Stimulated activated CD8-positive, alpha-beta memory T cell treated with anti-CD3 and anti-CD28 coated beads, Interleukin-15, amount 100 ng/mL, for 1 hour (primary cell): ENCODE results near the gene GNB1L.

Experiments
- DNase-seq: peaks from one replicate; pipeline ENCODE4 v3.0.0-alpha.2; 2020; ENCODE audit warnings: low read depth

GNB1L gene

DNA sequence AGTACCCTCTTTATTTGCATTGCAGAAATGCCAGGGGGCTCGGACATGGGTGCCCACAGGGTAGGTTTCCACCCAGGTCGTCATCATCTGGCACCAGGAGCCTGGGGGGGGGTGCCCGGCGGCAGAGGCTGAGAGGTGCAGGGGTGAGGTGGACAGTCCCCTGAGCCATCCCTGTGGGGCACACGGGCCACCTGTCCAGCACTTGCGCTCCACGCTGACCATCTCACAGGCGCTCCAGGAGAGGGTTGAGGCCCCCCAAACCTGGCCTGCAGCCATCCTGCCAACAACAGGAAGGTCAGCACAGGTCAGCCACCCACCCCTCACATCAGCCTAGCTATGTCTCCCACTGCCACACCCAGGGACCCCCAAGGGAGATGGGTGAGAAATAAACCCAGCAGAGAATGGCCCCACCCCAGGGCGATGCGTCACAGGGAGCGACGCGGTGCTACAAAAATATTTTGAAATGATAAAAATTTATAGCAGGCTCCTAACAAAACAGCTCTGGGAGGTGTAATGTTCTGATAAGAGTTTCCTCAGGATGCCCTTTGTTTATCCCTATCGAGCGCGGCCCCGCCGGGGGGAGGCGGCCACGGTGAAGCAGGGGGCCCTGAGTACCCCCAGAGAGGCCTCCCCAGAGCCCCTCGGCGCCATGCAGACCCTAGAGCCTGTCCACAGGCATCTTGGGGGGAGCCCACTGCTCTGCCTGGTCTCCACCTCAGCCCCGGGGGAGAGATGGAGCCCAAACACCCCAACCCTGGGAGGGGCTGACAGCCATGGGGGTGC lies 21.0 kb upstream of the GNB1L start:
- no peak for DNase-seq

DNA sequence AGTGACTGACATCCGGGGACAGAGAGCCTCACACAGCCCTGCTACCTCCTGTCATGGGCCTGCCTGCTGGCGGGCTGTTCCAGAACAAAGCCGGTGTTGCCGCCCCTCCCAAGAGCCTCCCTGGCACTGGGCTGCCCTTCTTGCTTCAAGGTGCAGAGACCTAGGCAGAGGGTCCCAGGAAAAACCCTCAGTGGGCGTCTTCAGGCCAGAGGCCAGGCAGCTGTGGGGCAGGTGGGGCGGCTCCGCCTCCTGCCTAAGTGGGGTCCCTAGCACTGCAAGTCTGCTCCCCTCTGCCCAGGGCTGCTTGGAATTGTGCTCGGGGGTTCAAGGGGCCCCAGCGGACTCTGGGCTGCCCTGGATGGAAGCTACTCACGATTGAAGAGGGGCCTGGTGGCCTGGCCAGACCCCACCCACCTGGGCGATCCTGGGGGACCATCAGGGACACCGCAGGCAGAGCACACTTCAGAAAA lies 20.4 kb upstream of the GNB1L start:
- DNase-seq = no peak

DNA sequence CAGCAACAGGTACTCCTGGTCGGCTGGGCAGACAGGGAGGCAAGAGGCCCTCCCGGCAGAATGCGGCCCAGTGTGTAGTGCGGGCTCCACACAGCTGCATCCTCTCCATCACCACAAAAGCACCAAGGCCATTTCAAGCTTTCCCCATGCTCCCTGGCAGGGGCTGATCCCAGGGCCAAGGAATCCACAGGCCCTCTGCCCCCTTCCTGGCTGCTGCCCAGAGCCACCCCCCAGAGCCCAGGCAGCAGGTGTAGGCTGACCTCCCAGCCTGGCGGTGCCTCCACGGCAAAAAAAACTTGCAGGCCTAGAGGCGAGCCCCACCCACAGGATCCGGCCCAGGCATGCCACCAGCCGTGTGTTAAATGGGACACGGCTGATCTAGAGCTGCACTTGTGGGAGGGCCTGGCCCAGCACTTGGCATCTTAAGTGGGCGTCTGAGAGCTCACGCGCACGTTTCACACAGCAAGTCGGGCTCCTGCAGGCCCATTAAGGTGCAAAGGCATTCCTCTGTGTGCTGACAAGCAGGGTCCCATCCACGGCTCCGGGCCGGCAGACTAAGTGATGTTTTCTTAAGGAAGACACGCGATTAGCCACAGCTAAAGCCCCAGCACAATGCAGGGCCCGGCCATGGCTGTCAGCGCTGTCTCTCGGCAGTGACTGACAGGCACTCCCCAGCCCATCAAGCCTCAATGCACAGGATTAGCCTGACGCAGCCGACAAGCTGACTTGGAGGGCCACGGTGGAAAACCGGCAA lies 19.8 kb upstream of the GNB1L start:
- no peak for DNase-seq

DNA sequence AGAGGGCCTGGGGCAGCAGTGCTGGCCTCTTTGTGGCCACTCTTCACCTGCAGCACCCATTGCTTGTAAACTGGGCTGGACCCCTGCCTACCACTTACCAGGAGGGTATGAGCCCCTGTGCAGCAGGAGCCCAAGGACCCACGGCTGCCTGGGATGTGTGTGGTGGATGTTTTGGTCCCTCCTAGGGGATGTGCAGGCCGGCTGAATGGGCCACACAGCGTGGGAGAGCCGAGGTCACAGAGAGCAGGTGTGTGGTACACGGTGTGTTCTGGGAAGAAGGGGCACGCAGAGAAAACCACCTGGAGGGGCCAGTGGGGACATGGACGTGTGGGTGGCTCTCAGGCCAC lies 19.3 kb upstream of the GNB1L start:
- no peak for DNase-seq

DNA sequence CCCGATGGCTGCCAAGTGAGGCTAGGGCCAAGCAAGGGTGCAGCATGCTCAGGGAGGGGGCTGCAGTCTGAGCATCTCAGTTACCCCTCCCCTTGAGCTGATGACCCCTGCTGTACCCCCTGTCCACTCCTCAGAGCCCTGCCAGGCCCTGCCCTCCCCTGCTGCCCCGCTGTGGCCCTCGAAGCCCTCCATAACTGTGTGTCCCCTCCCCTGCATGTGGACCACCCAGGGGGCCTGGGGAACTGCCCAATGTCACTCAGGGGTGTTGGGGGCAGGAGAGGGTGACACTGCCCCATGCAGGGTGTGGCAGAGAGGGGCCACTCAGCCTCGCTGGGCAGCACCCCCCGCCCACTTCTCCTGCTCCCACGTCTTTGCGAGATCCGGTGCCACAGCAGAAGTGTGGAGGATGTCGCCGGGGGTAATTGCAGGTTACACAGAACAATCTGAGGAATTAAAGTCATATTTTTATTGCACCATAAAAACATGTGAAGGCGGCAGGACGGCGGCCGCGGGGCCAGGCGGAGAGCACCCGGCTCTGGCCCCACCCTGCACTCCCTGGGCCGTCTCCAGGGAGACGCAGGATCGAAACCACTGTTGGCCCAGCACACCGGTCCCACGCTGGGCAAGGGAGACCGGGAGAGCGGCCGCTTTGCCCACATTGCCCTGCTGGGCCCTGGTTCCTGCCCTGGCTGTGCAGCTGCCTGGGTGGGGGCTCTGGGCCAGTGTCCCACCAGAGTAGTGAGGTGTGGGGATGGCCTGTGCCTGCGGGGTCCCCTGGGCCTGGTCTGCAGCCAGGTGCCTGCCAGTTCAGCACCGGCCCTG lies 18.7 kb upstream of the GNB1L start:
- DNase-seq = no peak

DNA sequence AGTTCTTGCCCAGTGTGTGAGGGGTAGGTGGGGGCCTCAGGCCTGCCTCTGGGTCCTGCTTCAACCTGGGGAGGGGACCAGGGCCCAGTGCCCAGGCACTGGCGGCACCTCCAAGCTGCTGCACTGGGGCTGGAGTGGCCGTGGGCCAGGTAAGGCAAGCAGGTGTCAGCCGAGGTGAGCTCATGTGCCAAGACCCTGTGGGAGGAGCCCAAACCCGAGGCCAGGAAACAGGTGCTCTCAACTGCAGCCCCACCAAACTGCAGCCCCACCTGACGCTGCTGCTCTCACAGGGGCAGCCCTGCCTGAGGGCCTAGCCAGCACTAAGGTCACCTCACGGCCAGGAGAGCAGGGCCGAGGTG lies 18.1 kb upstream of the GNB1L start:
- no peak for DNase-seq

DNA sequence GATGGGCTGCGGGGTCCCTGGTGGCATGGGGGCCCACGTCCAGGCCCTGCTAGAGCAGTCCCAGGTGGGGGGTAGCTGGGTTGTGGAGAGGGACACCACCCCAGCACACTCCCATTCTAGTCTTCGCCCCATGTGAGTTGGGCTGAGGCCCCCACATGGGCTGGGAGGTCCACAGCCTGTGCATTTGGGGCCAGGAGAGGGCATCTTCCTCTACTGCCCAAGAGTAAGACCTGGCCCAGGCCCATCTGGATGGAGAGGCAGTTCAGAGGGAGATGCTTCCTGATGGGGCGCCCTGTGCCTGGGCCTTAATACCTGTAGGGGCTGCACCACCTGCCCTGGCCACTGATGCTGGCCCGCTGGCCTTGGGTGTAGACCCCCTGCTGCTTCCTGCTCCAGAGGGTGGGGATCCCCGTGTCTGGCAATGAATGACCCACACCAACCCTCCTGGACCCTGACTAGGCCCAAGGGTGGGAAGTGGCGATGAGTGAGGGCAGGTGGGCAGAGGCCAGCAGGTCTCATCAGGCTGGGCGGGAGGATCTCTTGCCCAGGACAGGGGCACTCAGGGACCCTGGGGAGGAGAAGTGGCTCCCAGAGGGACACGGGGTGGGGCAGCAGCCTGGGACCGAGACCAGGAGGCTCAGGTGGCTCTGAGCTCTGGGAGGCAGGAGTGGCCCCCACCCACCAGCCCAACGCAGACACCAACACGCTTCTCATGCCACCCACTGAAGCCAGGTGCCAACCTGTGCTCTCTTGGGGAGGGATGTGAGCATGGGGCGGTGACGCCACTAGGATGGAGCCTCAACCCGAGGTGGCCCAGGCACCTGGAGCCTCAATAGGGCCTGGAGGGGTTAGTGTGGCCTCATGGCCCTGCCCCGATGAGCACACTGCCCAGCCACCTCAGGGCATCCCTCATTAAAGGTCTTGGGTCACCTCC lies 17.4 kb upstream of the GNB1L start:
- DNase-seq = no peak

DNA sequence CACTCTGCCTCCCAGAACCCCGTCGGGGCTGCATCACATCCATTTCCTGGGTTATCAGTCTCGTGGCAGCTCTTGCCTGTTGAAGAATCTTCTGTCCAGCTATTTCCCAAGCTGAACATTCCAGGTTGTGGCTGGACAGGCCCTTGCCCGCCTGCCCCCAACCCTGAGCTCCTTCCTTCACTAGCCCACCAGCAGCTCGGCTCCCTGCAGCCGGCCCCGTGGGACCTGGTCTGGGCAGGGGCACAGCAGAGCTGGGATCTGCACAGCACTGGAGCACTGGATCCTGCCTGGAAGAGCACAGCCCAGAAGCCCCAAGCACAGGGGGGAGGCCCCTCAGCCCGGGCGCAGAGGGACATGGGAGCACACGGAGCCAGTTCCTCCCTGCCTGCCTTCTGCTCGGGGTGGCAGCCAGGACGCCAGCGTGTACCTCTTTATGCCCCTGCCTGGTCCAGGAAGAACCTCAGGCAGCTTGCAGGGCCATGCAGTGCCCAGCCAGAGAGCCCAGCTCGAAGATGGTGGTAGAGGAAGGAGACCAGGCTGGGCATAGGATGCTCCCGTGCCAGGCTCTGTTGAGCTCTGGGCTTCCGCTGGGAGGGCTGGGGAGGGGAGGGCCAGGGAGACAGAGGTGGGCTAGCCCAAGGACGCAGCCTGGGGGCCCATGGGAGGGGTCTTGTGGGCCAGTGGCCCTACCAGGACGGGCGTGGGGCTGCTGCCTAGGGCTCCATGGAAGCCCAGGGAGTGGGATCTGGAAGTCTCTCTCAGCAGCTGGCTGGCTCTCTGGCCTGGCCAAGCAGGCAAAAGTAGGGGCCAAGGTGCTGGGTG lies 16.6 kb upstream of the GNB1L start:
- no peak for DNase-seq

DNA sequence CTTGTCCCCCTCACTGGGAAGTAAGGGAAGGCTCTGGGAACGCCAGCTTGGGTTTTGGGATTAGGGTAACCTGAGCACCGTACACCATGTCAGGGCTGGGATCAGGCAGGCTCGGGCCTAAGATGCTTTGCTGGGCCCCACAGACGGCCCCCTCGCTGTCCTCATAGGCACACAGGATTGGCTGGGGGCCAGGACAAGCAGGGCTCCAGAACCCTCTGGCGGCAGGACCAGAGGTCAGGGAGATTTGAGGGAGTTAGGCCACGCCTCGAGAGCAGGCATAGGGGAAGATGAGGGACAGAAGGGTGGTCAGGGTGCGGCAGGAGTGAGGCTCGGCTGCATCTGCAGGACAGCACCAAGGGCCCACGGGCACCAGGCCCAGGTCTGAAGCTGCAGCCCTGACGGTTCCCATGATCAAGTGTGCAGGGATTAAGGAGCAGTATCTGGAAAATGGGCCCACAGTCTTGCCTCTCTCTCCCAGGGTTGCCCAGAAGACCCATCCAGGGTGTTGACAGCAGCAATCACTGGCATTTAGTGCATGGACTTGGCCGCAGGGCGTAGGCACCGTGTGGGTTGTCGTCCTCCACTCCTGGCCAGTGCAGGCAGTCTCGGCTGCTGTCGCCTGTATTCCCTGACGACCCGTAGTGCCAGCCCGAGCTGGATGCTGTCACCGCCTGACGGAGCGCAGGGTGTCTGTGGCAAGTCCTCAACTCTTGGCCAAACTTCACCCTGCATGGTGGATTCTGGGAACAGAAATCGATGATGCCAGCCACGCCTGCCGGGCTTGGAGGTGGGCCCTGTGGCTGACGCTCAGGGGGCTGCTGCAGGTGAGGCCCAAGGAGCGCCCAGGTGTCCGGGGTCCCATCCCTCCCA lies 15.7 kb upstream of the GNB1L start:
- no peak for DNase-seq

DNA sequence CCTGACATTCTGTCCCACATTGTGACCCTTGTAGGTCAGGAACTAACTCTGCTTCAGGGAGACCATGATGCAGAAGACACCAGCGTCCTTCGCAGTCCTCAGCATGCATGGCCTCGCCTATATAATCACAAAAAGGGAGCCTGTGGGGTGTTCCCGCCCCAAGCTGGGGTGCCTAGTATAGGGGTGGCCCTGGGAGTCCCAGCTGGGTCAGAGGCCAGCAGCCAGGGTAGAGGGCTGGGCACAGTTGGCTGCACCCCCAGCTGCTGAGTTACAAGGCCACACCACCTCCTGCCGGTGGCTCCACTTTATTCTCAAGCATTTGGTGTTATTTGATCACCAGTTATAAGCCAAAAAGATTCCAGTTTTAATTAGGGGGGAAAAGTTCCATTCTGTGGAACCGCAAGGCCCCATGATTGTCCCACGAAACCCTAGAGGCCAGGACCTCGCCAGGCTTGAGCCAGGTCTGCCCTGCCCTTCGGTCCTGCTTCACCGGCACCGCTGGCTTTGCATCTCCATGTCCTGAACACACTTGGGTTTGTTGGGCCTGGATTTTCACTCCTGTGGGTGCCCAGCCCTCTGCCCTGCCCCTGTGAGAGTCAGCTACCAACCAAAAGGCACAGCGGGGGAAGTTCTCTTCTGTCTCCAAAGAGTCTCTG lies 15.0 kb upstream of the GNB1L start:
- no peak for DNase-seq

DNA sequence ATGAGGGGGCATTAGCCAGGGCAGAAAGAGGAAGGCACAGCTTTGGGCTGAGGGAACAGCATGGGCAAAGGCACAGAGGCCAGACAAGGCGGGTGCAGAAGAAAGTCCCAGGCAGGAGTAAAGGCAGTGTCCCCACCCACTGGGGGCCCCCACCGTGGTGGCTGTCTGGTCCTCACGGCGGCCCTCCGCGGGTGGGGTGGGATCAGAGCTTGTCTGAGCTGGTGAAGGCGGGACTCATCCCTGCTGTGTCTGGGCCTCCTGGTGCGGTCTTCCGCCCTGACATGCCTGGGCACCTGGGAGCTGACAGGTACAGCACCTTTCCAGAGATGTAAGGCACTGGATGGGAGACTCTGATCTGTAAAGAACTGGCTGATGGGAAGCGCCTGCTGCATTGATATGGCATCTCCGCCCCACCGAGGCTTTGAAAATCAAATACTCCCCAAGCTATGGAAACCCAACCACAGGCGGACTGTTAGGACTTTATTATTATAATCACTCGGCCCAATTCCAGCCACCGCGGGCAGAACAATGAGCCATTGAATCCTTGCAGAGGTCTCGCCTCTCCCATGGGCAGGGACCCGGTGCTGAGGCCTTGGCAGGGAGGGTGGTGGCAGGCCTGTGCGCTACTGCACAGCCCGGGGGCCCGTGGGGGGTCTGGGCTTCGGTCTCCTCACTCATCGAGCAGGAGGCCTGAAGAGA lies 14.2 kb upstream of the GNB1L start:
- DNase-seq = no peak

DNA sequence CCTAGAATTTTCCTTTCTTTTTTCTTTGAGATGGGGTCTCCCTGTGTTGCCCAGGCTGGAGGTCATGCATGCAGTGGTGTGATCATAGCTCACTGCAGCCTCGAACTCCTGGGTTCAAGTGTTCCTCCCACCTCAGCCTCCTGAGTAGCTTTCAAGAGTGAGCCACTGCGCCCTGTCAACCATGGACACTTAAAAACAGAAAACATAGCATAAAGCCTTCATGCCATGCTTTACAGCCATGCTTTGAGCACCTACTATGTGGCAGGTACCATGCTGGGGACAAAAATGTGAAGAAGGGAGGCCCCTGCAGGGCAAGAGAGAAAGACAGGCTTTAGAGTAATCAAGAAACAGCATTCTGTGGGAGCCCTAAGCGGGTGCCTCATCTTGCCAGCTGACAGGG lies 13.7 kb upstream of the GNB1L start:
- DNase-seq = no peak

DNA sequence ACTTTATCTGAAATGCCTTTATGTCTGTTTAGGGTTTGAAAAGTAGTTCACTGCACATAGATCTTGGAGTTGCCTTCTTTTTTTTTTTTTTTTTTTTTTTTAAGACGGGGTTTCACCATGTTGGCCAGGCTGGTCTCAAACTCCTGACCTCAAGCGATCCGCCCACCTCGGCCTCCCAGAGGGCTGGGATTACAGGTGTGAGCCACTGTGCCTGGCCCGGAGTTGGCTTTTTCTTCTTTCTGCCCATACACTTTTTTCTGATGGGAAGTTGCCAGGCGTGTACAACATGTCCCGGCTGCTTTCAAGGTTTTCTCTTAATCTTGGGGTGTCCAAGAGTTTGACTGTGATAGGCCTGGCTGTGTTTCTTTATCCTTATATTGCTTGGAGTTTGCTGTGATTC lies 12.9 kb upstream of the GNB1L start:
- DNase-seq = no peak

DNA sequence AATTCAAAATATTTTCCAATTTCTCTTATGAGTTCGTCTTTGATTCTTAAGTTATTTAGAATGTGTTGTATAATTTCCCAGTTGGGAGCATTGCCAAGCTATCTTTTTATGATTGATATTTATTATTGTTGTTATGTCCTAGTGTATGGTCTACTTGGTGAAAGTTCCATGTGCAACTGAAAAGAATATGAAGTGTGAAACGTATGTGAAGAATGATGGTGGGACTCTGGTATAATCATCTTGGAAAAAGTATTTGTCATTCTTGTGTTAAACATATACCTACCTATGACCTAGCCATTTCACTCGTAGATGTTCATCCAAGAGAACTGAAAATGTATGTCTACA lies 12.0 kb upstream of the GNB1L start:
- DNase-seq = no peak

DNA sequence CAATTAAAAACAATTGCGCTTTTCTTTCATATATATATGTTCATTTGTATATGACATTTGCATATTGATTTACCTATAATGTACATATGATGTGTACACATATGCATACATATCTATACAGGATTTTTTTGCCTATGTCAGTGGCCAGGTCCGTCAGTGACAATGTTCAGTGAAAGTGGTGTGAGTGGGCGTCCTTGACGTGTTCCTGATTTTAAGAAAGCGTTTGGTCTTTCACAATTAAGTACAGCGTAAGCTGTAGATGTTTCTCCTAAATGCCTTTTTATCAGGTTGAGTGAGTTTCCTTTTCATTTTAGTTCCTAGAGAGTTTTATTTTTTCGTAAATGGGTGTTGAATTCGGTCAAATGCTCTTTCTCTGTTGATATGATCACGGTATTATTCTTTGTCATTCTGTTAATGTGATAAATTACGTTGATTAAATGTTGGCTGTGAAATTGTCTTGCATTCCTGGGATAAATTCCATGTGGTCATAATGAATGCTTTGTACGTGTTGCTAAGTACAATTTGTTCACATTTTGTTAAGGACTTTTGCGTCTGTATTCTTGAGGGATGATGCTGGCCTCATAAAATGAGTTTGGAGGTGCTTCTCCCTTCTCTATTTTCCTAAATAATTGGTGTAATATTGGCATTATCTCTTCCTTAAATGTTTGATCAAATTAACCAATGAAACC lies 10.6 kb upstream of the GNB1L start:
- DNase-seq = no peak

DNA sequence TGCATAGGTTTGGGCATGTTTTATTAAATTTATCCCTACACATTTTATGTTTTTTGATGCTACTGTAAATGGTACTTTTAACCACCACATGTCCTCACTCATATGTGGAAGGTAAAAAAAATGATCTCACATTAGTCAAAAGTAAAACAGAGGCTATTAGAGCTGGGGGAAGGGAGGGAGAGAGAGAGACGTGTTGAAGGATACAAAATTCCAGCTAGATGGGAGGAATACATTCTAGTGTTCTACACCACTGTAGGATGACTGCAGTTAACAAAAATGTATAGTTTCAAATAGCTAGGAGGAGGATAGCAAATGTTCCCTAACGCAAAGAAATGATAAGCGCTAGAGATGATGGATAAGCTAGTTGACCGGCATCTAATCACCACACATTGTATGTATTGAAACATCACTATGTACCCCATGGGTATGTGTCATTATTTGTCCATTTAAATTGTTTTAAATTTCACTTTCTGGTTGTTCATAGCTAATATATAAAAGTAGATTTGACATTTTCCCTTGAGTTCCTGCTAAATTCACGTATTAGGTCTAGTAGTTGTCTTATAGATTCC lies 9.9 kb upstream of the GNB1L start:
- no peak for DNase-seq

DNA sequence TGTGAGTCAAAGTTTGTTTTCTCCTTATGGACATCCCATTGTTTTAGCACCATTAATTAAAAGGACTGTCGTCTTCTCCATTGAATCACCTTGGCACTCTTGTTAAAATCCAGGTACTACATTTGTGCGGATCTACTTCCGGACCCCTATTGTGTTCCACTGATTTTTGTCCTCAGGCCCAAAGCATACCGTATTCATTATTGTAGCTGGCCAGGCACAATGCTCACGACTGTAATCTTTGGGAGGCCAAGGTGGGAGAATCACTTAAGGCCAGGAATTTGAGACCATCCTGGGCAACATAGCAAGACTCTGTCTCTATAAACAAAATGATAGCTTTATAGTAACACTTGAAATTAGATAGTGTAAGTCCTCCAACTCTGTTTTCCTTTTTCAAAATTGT lies 8.9 kb upstream of the GNB1L start:
- DNase-seq = no peak
